HG02852 (cell line): ENCODE measurements around the gene TTC28.
"Not testable (repeated sequence)": the region's sequence is repeated elsewhere in the genome, so short reads cannot be mapped to it uniquely, and the experiment has no call there.

Experiments
- ATAC-seq: cut with Tn5 transposase; IDR thresholded peaks from one replicate; pipeline ENCODE4 v1.9.1; 2021; ENCODE audit warnings: mild to moderate bottlenecking, moderate library complexity; ENCODE audit not compliant: unreplicated experiment

The TTC28 gene

GRCh38 chr22:28563636-28564035, 116.0 kb downstream of the TTC28 start:
- no peak for ATAC-seq

GRCh38 chr22:28562324-28562723, 117.3 kb downstream of the TTC28 start:
- no peak for ATAC-seq

- not testable (repeated sequence) for ATAC-seq
Observed at GRCh38 chr22:28560743-28561101, 118.9 kb downstream of the TTC28 start.

GRCh38 chr22:28560046-28560742, 119.4 kb downstream of the TTC28 start:
- no peak for ATAC-seq

- no peak for ATAC-seq
Observed at GRCh38 chr22:28557184-28557583, 122.5 kb downstream of the TTC28 start.

DNA sequence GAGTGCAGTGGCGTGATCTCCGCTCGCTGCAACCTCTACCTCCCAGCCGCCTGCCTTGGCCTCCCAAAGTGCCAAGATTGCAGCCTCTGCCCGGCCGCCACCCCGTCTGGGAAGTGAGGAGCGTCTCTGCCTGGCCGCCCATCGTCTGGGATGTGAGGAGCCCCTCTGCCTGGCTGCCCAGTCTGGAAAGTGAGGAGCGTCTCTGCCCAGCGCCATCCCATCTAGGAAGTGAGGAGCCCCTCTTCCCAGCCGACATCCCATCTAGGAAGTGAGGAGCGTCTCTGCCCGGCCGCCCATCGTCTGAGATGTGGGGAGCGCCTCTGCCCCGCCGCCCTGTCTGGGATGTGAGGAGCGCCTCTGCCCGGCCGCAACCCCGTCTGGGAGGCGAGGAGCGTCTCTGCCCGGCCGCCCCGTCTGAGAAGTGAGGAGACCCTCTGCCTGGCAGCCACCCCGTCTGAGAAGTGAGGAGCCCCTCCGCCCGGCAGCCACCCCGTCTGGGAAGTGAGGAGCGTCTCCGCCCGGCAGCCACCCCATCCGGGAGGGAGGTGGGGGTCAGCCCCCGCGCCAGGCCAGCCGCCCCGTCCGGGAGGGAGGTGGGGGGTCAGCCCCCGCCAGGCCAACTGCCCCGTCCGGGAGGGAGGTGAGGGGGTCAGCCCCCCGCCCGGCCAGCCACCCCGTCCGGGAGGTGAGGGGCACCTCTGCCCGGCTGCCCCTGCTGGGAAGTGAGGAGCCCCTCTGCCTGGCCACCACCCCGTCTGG, 126.4 kb downstream of the TTC28 start:
- ATAC-seq: not testable (repeated sequence)

- ATAC-seq: no peak
Observed at GRCh38 chr22:28548406-28548805, 131.2 kb downstream of the TTC28 start.

DNA sequence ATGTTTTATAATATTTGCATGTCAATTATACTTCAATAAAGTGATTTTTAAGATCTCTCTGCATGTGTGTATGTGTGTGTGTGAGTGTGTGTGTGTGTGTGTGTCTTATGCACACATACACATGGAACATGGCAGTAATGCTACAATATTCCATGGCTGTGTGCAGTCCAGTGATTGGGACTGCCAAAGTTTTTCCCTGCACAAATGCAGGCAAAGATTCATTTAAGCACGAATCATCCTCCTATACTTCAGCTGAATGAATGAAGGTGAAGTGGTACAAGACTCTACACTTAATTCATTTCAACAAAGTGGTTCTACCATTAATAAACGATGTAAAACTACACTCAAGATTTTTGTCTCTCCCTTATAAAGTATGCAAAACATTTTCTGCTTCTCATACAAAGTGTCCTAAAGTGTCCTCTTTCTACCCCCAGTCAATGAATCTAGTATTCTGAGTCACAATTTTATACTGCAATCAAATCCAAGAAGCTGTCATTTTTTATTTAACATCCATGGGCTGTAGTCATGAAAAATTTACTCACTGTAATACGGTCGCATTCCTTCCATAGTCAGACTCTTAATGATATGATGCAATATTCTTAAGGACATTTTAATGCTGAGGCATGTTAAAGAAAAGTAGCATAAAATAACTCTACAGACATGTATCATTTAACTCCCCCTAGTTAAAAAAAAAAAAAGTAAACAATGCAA, 132.4 kb downstream of the TTC28 start:
- no peak for ATAC-seq

DNA sequence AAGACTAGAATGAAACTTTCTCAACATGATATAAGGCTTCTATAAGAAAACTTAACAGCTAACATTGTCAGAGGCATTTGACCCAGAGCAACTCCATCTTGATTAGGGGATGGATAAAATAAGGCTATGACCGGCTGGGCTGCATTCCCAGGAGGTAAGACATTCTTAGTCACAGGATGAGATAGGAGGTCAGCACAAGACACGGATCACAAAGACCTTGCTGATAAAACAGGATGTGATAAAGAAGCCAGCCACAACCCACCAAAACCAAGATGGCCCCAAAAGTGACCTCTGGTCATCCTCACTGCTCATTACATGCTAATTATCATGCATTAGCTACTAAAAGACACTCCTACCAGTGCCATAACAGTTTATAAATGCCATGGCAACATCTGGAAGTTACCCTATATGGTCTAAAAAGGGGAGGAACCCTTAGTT, 135.2 kb downstream of the TTC28 start:
- ATAC-seq: no peak

DNA sequence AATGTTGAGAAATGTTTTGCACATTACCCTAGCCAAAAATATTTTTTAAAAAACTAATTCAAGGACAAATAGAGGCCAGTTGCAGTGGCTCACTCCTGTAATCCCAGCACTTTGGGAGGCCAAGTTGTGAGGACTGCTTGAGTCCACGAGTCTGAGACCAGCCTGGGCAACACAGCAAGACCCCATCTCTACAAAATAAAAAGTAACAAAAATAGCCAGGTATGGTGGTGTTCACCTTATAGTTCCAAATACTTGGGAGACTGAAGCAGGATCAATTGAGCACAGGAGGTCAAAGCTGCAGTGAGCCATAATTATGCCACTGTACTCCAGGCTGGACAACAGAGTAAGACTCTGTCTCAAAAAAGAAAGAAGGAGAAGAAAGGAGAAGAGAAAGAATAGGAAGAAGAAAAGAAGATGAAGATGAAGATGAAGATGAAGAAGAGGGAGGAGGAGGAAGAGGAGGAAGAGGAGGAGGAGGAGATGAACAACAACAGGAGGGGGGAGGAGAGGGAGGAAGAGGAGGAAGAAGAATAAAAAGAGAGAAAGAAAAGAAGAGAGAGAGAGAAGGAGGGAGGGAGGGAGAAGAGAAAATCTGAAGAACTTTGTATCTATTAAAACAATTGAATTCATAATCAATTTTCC, 136.5 kb downstream of the TTC28 start:
- no peak for ATAC-seq

GRCh38 chr22:28541137-28541536, 138.5 kb downstream of the TTC28 start:
- ATAC-seq: no peak

GRCh38 chr22:28538922-28539321, 140.7 kb downstream of the TTC28 start:
- no peak for ATAC-seq

- not testable (repeated sequence) for ATAC-seq
Observed at GRCh38 chr22:28530565-28530964, 149.1 kb downstream of the TTC28 start.

DNA sequence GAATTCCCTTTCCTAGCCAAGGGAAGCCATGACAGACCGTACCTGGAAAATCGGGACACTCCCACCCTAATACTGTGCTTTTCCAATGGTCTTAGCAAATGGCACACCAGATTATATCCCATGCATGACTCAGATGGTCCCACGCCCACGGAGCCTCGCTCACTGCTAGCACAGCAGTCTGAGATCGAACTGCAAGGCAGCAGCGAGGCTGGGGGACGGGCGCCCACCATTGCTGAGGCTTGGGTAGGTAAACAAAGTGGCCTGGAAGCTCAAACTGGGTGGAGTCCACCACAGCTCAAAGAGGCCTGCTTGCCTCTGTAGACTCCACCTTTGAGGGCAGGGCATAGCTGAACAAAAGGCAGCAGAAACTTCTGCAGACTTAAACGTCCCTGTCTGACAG, 150.5 kb downstream of the TTC28 start:
- not testable (repeated sequence) for ATAC-seq

DNA sequence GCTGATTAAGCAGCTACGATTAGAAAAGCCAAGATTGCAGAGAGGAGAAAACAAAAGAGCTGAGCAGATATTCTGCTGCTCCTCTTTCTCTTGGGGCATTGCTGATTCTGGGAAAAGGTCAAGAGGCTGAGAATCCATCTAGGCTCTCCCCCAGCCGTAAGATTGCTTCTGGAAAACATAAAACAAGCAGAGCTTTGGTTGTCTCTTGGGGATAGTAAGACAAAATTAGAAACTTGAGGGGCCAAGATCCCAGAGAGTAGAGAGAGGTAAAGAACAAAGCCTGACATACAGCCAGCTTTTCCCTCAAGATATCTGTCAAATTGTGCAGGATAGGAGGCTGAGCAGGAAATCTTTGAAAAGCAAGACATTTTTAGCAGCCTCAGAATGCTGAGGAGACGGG, 158.2 kb downstream of the TTC28 start:
- ATAC-seq: no peak

GRCh38 chr22:28514321-28514821, 165.3 kb downstream of the TTC28 start:
- ATAC-seq: no peak

DNA sequence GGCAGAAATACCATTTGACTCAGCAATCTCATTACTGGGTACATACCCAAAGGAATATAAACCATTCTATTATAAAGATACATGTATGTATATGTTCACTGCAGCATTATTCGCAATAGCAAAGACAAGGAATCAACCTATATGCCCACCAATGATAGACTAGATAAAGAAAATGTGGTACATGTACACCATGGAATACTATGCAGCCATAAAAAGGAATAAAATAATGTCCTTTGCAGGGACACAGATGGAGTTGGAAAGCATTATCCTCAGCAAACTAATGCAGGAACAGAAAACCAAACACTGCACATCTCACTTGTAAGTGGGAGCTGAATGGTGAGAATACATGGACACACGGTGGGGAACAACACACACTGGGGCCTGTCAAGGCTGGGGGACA, 167.3 kb downstream of the TTC28 start:
- ATAC-seq: not testable (repeated sequence)

DNA sequence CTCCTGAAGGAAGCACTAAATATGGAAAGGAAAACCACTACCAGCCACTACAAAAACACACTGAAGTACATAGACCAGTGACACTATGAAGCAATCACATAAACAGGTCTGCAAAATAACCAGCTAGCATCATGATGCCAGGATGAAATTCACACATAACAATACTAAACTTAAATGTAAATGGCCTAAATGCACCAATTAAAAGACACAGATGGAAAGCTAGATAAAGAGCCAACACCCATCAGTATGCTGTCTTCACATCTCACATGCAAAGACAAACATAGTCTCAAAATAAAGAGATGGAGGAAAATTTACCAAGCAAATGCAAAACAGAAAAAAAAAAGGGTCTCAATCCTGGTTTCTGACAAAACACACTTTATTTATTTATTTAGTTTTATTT, 171.7 kb downstream of the TTC28 start:
- no peak for ATAC-seq

- ATAC-seq: no peak
Observed at GRCh38 chr22:28506150-28506535, 173.5 kb downstream of the TTC28 start.

- ATAC-seq: no peak
Observed at GRCh38 chr22:28505416-28506149, 174.1 kb downstream of the TTC28 start.
